HEK293 (cell line): ENCODE data around the gene INSM1.
A peak's percentile ranks its signal among the peaks of the same experiment; 100 is the strongest.

ENCODE experiments used
- ATF2 ChIP-seq: fragments of 450-650 bp; formaldehyde crosslinking; IDR thresholded peaks from 2 replicates; pipeline ENCODE4 v1.5.1; 2016; ENCODE audit warnings: missing biosample characterization, missing genetic modification characterization, low read depth
- GLIS1 ChIP-seq: fragments of 450-650 bp; formaldehyde crosslinking; IDR thresholded peaks from 2 replicates; pipeline ENCODE4 v1.5.1; 2016; ENCODE audit warnings: missing biosample characterization, missing genetic modification characterization
- IKZF3 ChIP-seq: fragments of 450-650 bp; IDR thresholded peaks from 2 replicates; pipeline ENCODE4 v1.5.0; 2018; ENCODE audit warnings: missing biosample characterization, mild to moderate bottlenecking, missing genetic modification characterization, moderate library complexity
- KLF1 ChIP-seq: fragments of 450-650 bp; formaldehyde crosslinking; IDR thresholded peaks from 2 replicates; pipeline ENCODE4 v1.5.1; 2016; ENCODE audit warnings: missing biosample characterization, missing genetic modification characterization
- KLF10 ChIP-seq: fragments of 450-650 bp; IDR thresholded peaks from 2 replicates; pipeline ENCODE4 v1.5.1; 2018; ENCODE audit warnings: missing biosample characterization, mild to moderate bottlenecking, missing genetic modification characterization
- OSR2 ChIP-seq: fragments of 450-650 bp; formaldehyde crosslinking; IDR thresholded peaks from 2 replicates; pipeline ENCODE4 v1.5.1; 2016; ENCODE audit warnings: missing biosample characterization, missing genetic modification characterization
- PATZ1 ChIP-seq: fragments of 450-650 bp; formaldehyde crosslinking; IDR thresholded peaks from 2 replicates; pipeline ENCODE4 v1.5.1; 2016; ENCODE audit warnings: missing biosample characterization, missing genetic modification characterization
- PBX3 ChIP-seq: sonication (generic); formaldehyde crosslinking; IDR thresholded peaks from 2 replicates; pipeline ENCODE4 v1.8.1; 2022; ENCODE audit warnings: mild to moderate bottlenecking, moderate library complexity, missing genetic modification reagents
- REPIN1 ChIP-seq: fragments of 450-650 bp; formaldehyde crosslinking; IDR thresholded peaks from 2 replicates; pipeline ENCODE4 v1.5.1; 2017; ENCODE audit warnings: missing biosample characterization, missing genetic modification characterization, low read depth
- ZBTB11 ChIP-seq: fragments of 450-650 bp; formaldehyde crosslinking; conservative IDR thresholded peaks from 2 replicates; pipeline ENCODE4 v1.5.1; 2016; ENCODE audit warnings: low read depth, missing biosample characterization, missing genetic modification characterization
- ZBTB26 ChIP-seq: fragments of 450-650 bp; formaldehyde crosslinking; optimal IDR thresholded peaks from 2 replicates; pipeline ENCODE3; 2016; ENCODE audit warnings: missing biosample characterization, mild to moderate bottlenecking, missing genetic modification characterization
- ZBTB48 ChIP-seq: fragments of 450-650 bp; formaldehyde crosslinking; IDR thresholded peaks from 2 replicates; pipeline ENCODE4 v1.5.1; 2016; ENCODE audit warnings: missing biosample characterization, missing genetic modification characterization
- ZNF155 ChIP-seq: fragments of 450-650 bp; formaldehyde crosslinking; IDR thresholded peaks from 2 replicates; pipeline ENCODE4 v1.5.1; 2016; ENCODE audit warnings: missing biosample characterization, missing genetic modification characterization
- ZNF19 ChIP-seq: fragments of 450-650 bp; formaldehyde crosslinking; IDR thresholded peaks from 2 replicates; pipeline ENCODE4; 2016; ENCODE audit warnings: missing biosample characterization, missing genetic modification characterization, low read depth
- ZNF239 ChIP-seq: fragments of 450-650 bp; formaldehyde crosslinking; IDR thresholded peaks from 2 replicates; pipeline ENCODE4 v1.5.1; 2016; ENCODE audit warnings: missing biosample characterization, missing genetic modification characterization
- ZNF24 ChIP-seq: fragments of 450-650 bp; formaldehyde crosslinking; IDR thresholded peaks from 2 replicates; pipeline ENCODE4 v1.5.1; 2016; ENCODE audit warnings: missing biosample characterization, missing genetic modification characterization
- ZNF274 ChIP-seq, 2 experiments: fragments of 200-500 bp in 1 of 2; fragments of 450-650 bp in 1 of 2; sonication (Bioruptor generic) in 1 of 2; formaldehyde crosslinking in 1 of 2; IDR thresholded peaks; 2 replicates each; pipeline versions ENCODE4 v1.5.1 to v1.6.1; 2014 to 2016; ENCODE audit warnings: borderline replicate concordance in 1 of 2, inconsistent platforms in 1 of 2, low read length in 1 of 2, missing biosample characterization in 1 of 2, missing genetic modification characterization in 1 of 2
- ZNF362 ChIP-seq: fragments of 450-650 bp; formaldehyde crosslinking; IDR thresholded peaks from 2 replicates; pipeline ENCODE4 v1.5.1; 2016; ENCODE audit warnings: missing biosample characterization, missing genetic modification characterization
- ZNF37A ChIP-seq: fragments of 450-650 bp; IDR thresholded peaks from 2 replicates; pipeline ENCODE4 v1.5.1; 2018; ENCODE audit warnings: missing biosample characterization, missing genetic modification characterization
- ZNF398 ChIP-seq: fragments of 450-650 bp; formaldehyde crosslinking; IDR thresholded peaks from 2 replicates; pipeline ENCODE4 v1.5.1; 2017; ENCODE audit warnings: missing biosample characterization, missing genetic modification characterization
- ZNF404 ChIP-seq: fragments of 450-650 bp; formaldehyde crosslinking; IDR thresholded peaks from 2 replicates; pipeline ENCODE4 v1.5.1; 2017; ENCODE audit warnings: missing biosample characterization, missing genetic modification characterization
- ZNF596 ChIP-seq: fragments of 450-650 bp; IDR thresholded peaks from 2 replicates; pipeline ENCODE4 v1.5.0; 2018; ENCODE audit warnings: missing biosample characterization, mild to moderate bottlenecking, missing genetic modification characterization, moderate library complexity
- ZNF660 ChIP-seq: fragments of 450-650 bp; IDR thresholded peaks from 2 replicates; pipeline ENCODE4 v1.5.1; 2018; ENCODE audit warnings: missing biosample characterization, mild to moderate bottlenecking, missing genetic modification characterization
- ZNF777 ChIP-seq: fragments of 450-650 bp; formaldehyde crosslinking; IDR thresholded peaks from 2 replicates; pipeline ENCODE4 v1.5.1; 2017; ENCODE audit warnings: missing biosample characterization, missing genetic modification characterization, borderline replicate concordance
- ZNF785 ChIP-seq: fragments of 450-650 bp; formaldehyde crosslinking; IDR thresholded peaks from 2 replicates; pipeline ENCODE4 v1.5.1; 2016; ENCODE audit warnings: missing biosample characterization, missing genetic modification characterization

The INSM1 gene

GRCh38 chr20:20363799-20364592 lies 3.9 kb upstream of the INSM1 start (continued):
- TF ChIP-seq ZNF404 (tag by site-specific recombination), result no peak
- no peak for TF ChIP-seq ZNF239
- peak; percentile 36; the same call in 1 of the 2 replicates for TF ChIP-seq PATZ1 (tag by site-specific recombination)
- no peak for TF ChIP-seq ZNF785
- peak; percentile 91 for TF ChIP-seq ZBTB48 (tag by site-specific recombination)
- peak; percentile 95 for TF ChIP-seq ZNF777 (tag by site-specific recombination)
- TF ChIP-seq PBX3 (CRISPR knock-in tag), result 0 out of 2 replicates have a peak, but pooled peaks have one; percentile 17
- TF ChIP-seq ZNF19, result no peak
- TF ChIP-seq OSR2 (tag by site-specific recombination), result no peak
- no peak for TF ChIP-seq ZNF362 (tag by site-specific recombination)
- TF ChIP-seq IKZF3 (tag by site-specific recombination), result peak; percentile 58; the same call in 1 of the 2 replicates
- peak; percentile 65; the same call in 1 of the 2 replicates for TF ChIP-seq GLIS1 (tag by site-specific recombination)
- TF ChIP-seq ZNF37A (tag by site-specific recombination), result no peak
- 0 out of 2 replicates have a peak, but pooled peaks have one; percentile 23 for TF ChIP-seq ZNF398 (tag by site-specific recombination)
- no peak for TF ChIP-seq KLF10 (tag by site-specific recombination)
- no peak for TF ChIP-seq ZBTB11
- TF ChIP-seq ZNF274 (IDR thresholded peaks at IDR 0.05; ENCODE audit: low read length), result no peak
- TF ChIP-seq ZNF274 (tag by site-specific recombination; IDR thresholded peaks at IDR 0.05; ENCODE audit: borderline replicate concordance), result no peak
- TF ChIP-seq ZNF596 (tag by site-specific recombination), result 0 out of 2 replicates have a peak, but pooled peaks have one; percentile 2
- TF ChIP-seq ATF2 (tag by site-specific recombination), result no peak
- TF ChIP-seq ZBTB26 (tag by site-specific recombination), result peak; percentile 50
- peak; percentile 41; the same call in 1 of the 2 replicates for TF ChIP-seq ZNF660 (tag by site-specific recombination)
- no peak for TF ChIP-seq ZNF24 (tag by site-specific recombination)
- peak; percentile 55 for TF ChIP-seq KLF1 (tag by site-specific recombination)
- 0 out of 2 replicates have a peak, but pooled peaks have one; percentile 25 for TF ChIP-seq REPIN1 (tag by site-specific recombination)
- no peak for TF ChIP-seq ZNF155
